HG02763 (cell line): Measurements from ENCODE around the gene CNTNAP1.

ENCODE experiments used
- ATAC-seq: cut with Tn5 transposase; IDR thresholded peaks from one replicate; pipeline ENCODE4 v1.9.1; 2021; ENCODE audit warnings: mild to moderate bottlenecking, moderate library complexity; ENCODE audit not compliant: unreplicated experiment

CNTNAP1 gene

GRCh38 chr17:42683407-42684034 is 1.2 kb downstream of the CNTNAP1 start:
- ATAC-seq: no peak

- ATAC-seq: no peak
Measured at GRCh38 chr17:42684929-42685556, 2.7 kb downstream of the CNTNAP1 start.

GRCh38 chr17:42685831-42686230 is 3.5 kb downstream of the CNTNAP1 start:
- ATAC-seq: no peak

- ATAC-seq: no peak
Measured at GRCh38 chr17:42686520-42687128, 4.3 kb downstream of the CNTNAP1 start.

GRCh38 chr17:42687707-42688320 is 5.5 kb downstream of the CNTNAP1 start:
- ATAC-seq: no peak

- no peak for ATAC-seq
Measured at GRCh38 chr17:42690596-42690995, 8.3 kb downstream of the CNTNAP1 start.

- no peak for ATAC-seq
Measured at GRCh38 chr17:42691021-42691545, 8.8 kb downstream of the CNTNAP1 start.

- no peak for ATAC-seq
Measured at GRCh38 chr17:42692489-42692888, 10.2 kb downstream of the CNTNAP1 start.

- no peak for ATAC-seq
Measured at GRCh38 chr17:42694524-42694923, 12.2 kb downstream of the CNTNAP1 start.

- ATAC-seq: no peak
Measured at GRCh38 chr17:42695500-42695899, 13.2 kb downstream of the CNTNAP1 start.

GRCh38 chr17:42697108-42697811 is 14.9 kb downstream of the CNTNAP1 start:
- ATAC-seq: no peak

GRCh38 chr17:42698736-42699414 is 16.5 kb downstream of the CNTNAP1 start:
- ATAC-seq: no peak

- no peak for ATAC-seq
Measured at GRCh38 chr17:42699415-42699740, 17.0 kb downstream of the CNTNAP1 start.

GRCh38 chr17:42700586-42701289 is 18.4 kb downstream of the CNTNAP1 start:
- ATAC-seq: no peak

- ATAC-seq: no peak
Measured at GRCh38 chr17:42702446-42702845, 20.1 kb downstream of the CNTNAP1 start.

- ATAC-seq: no peak
Measured at GRCh38 chr17:42704490-42704836, 22.1 kb downstream of the CNTNAP1 start.

- ATAC-seq: peak; percentile 55
Measured at GRCh38 chr17:42704837-42705494, 22.6 kb downstream of the CNTNAP1 start.

GRCh38 chr17:42706732-42707131 is 24.4 kb downstream of the CNTNAP1 start:
- ATAC-seq: no peak

GRCh38 chr17:42708588-42708987 is 26.3 kb downstream of the CNTNAP1 start:
- no peak for ATAC-seq

- no peak for ATAC-seq
Measured at GRCh38 chr17:42709561-42709960, 27.2 kb downstream of the CNTNAP1 start.
